H1 (cell line): ENCODE measurements around the gene ZDHHC9. TPM values are rescaled to one million over a fixed set of nuclear protein-coding genes. Genes with fewer than 3 reads are reported as not detected.

Source experiments
- CTCF ChIA-PET: fragments of 300-600 bp; sonication (Branson Sonifier 250); formaldehyde crosslinking; loops from one replicate; lab custom pipeline; 2021; ENCODE audit not compliant: partially characterized antibody; lab: Charles Lee
- POLR2A ChIA-PET: fragments of 300-600 bp; sonication (Branson Sonifier 250); formaldehyde crosslinking; loops from one replicate; lab custom pipeline; 2021; ENCODE audit warnings: inconsistent platforms; ENCODE audit not compliant: partially characterized antibody; lab: Charles Lee
- DNase-seq, 2 experiments: peaks; one replicate each; pipeline versions ENCODE4 v3.0.0 to v3.0.0-alpha.2; 2010 to 2022; ENCODE audit warnings: low spot score in 2 of 2, low read depth in 1 of 2, mixed read lengths in 1 of 2
- FAIRE-seq: peaks from 2 replicates; lab custom pipeline; 2011; peaks lifted over from hg19 to GRCh38; lab: Jason Lieb, UNC
- H2AFZ ChIP-seq: 2 replicates; pipeline ENCODE4 v1.8.1; 2012; ENCODE audit warnings: low read length, inconsistent platforms
- H2AK5ac ChIP-seq: 2 replicates; pipeline ENCODE4 v1.6.1; 2013; ENCODE audit warnings: low read depth, low read length
- H2BK120ac ChIP-seq: replicated peaks from 2 replicates; pipeline ENCODE3; 2013; ENCODE audit warnings: low read depth, low read length, inconsistent platforms
- H2BK12ac ChIP-seq: 2 replicates; pipeline ENCODE4 v1.6.1; 2013; ENCODE audit warnings: low read depth, low read length
- H2BK15ac ChIP-seq: 2 replicates; pipeline ENCODE4 v1.6.1; 2013; ENCODE audit warnings: low read length
- H2BK20ac ChIP-seq: 2 replicates; pipeline ENCODE4 v1.6.1; 2013; ENCODE audit warnings: low read length
- H2BK5ac ChIP-seq: 2 replicates; pipeline ENCODE4 v1.6.1; 2013; ENCODE audit warnings: low read depth, low read length
- H3K14ac ChIP-seq: 2 replicates; pipeline ENCODE4 v1.6.1; 2013; ENCODE audit warnings: inconsistent platforms; ENCODE audit not compliant: insufficient read length
- H3K18ac ChIP-seq: 2 replicates; pipeline ENCODE4 v1.6.1; 2013; ENCODE audit warnings: low read length; ENCODE audit errors: extremely low read depth
- H3K23ac ChIP-seq: 2 replicates; pipeline ENCODE4 v1.6.1; 2013; ENCODE audit warnings: inconsistent platforms; ENCODE audit not compliant: insufficient read length
- H3K23me2 ChIP-seq: 2 replicates; pipeline ENCODE4 v1.6.1; 2013; ENCODE audit warnings: low read depth, low read length
- H3K27ac ChIP-seq: 2 replicates; pipeline ENCODE4 v1.6.1; 2011; ENCODE audit warnings: low read depth, low read length, inconsistent platforms
- H3K27me3 ChIP-seq, 4 experiments: replicated peaks in 1 of 4; 1 replicate in 1 of 4; 2 replicates in 3 of 4; pipeline versions ENCODE4 v1.6.1 to v1.8.1; 2011 to 2013; ENCODE audit warnings: low read length in 3 of 4, mild to moderate bottlenecking in 3 of 4, inconsistent platforms in 2 of 4, mixed read lengths in 2 of 4, moderate library complexity in 1 of 4; ENCODE audit not compliant: control insufficient read depth in 3 of 4, insufficient read depth in 3 of 4; ENCODE audit errors: extremely low read depth in 1 of 4
- H3K36me3 ChIP-seq, 4 experiments: 2 replicates each; pipeline versions ENCODE4 v1.6.1 to v1.8.1; 2011 to 2013; ENCODE audit warnings: mild to moderate bottlenecking in 4 of 4, low read length in 3 of 4, moderate library complexity in 2 of 4, control low read depth in 1 of 4, inconsistent platforms in 1 of 4; ENCODE audit not compliant: insufficient read depth in 4 of 4, control insufficient read depth in 2 of 4
- H3K4ac ChIP-seq: replicated peaks from 2 replicates; pipeline ENCODE3; 2013; ENCODE audit warnings: low read length, low read depth, mixed read lengths, inconsistent platforms; ENCODE audit not compliant: insufficient read length
- H3K4me1 ChIP-seq, 4 experiments: replicated peaks in 1 of 4; 1 replicate in 1 of 4; 2 replicates in 3 of 4; pipeline versions ENCODE4 v1.6.1 to v1.8.1; 2011 to 2013; ENCODE audit warnings: low read length in 3 of 4, inconsistent platforms in 2 of 4, mixed read lengths in 1 of 4; ENCODE audit not compliant: insufficient read depth in 4 of 4, control insufficient read depth in 3 of 4
- H3K4me2 ChIP-seq, 2 experiments: 2 replicates each; pipeline versions ENCODE4 v1.6.1 to v1.8.1; 2011 to 2013; ENCODE audit warnings: low read depth in 2 of 2, low read length in 2 of 2, control low read depth in 1 of 2, inconsistent platforms in 1 of 2, mild to moderate bottlenecking in 1 of 2; ENCODE audit not compliant: insufficient read depth in 1 of 2
- H3K4me3 ChIP-seq, 4 experiments: fragments of 200-600, 300-600 bp in 1 of 4; sonication (generic), shearing (Covaris generic), sonication (Bioruptor Twin) in 1 of 4; 2 replicates each; pipeline versions ENCODE4 v1.5.1 to v1.8.1; 2011 to 2016; ENCODE audit warnings: low read length in 4 of 4, low read depth in 3 of 4, control low read depth in 2 of 4, inconsistent platforms in 2 of 4, mild to moderate bottlenecking in 2 of 4, mixed read lengths in 1 of 4, moderate library complexity in 1 of 4; ENCODE audit not compliant: insufficient read depth in 2 of 4; ENCODE audit errors: extremely low read depth in 1 of 4
- H3K56ac ChIP-seq: replicated peaks from 2 replicates; pipeline ENCODE3; 2013; ENCODE audit warnings: low read depth, mild to moderate bottlenecking, mixed read lengths, low read length, inconsistent platforms; ENCODE audit not compliant: insufficient read length
- H3K79me1 ChIP-seq: 2 replicates; pipeline ENCODE4 v1.6.1; 2013; ENCODE audit warnings: low read depth, low read length, control low read depth
- H3K79me2 ChIP-seq, 2 experiments: 2 replicates each; pipeline versions ENCODE4 v1.6.1 to v1.8.1; 2012 to 2013; ENCODE audit warnings: low read length in 2 of 2, mild to moderate bottlenecking in 2 of 2, inconsistent platforms in 1 of 2; ENCODE audit not compliant: insufficient read depth in 2 of 2, control insufficient read depth in 1 of 2
- H3K9ac ChIP-seq, 4 experiments: replicated peaks in 1 of 4; 1 replicate in 1 of 4; 2 replicates in 3 of 4; pipeline versions ENCODE4 v1.6.1 to v1.8.1; 2011 to 2013; ENCODE audit warnings: low read depth in 3 of 4, low read length in 3 of 4, control low read depth in 2 of 4, mild to moderate bottlenecking in 2 of 4, moderate library complexity in 2 of 4, inconsistent platforms in 1 of 4; ENCODE audit errors: extremely low read depth in 1 of 4
- H3K9me3 ChIP-seq, 2 experiments: 2 replicates each; pipeline versions ENCODE4 v1.6.1 to v1.8.1; 2012 to 2013; ENCODE audit warnings: mild to moderate bottlenecking in 2 of 2, moderate library complexity in 2 of 2, control low read depth in 1 of 2, inconsistent platforms in 1 of 2, low read depth in 1 of 2, low read length in 1 of 2, mixed read lengths in 1 of 2; ENCODE audit not compliant: insufficient read depth in 2 of 2
- H4K20me1 ChIP-seq, 2 experiments: replicated peaks in 1 of 2; 2 replicates each; pipeline versions ENCODE3 to v1.8.1; 2011 to 2013; ENCODE audit warnings: inconsistent platforms in 2 of 2, low read length in 2 of 2, mild to moderate bottlenecking in 1 of 2; ENCODE audit not compliant: insufficient read depth in 2 of 2, control insufficient read depth in 1 of 2
- H4K5ac ChIP-seq: 2 replicates; pipeline ENCODE4 v1.6.1; 2013; ENCODE audit warnings: low read length, low read depth, mixed read lengths, inconsistent platforms; ENCODE audit not compliant: insufficient read length
- H4K8ac ChIP-seq: 2 replicates; pipeline ENCODE4 v1.8.0; 2013; ENCODE audit warnings: mild to moderate bottlenecking, moderate library complexity, low read length, inconsistent platforms; ENCODE audit not compliant: insufficient read depth; ENCODE audit errors: extremely low read depth
- H4K91ac ChIP-seq: replicated peaks from 2 replicates; pipeline ENCODE3; 2013; ENCODE audit warnings: low read length, mixed read lengths, inconsistent platforms; ENCODE audit not compliant: insufficient read length
- TCF12 ChIP-seq: IDR thresholded peaks from 2 replicates; pipeline ENCODE4 v1.6.1; 2011; ENCODE audit warnings: low read depth, mild to moderate bottlenecking, low read length
- WGBS, 2 experiments: shearing (Covaris generic) in 1 of 2; methylation state at CpG; one replicate each; pipeline versions ENCODE4 v1.1.6 to v1.1.7; 2013 to 2015; ENCODE audit warnings: low lambda C conversion rate in 2 of 2, mixed read lengths in 2 of 2, inconsistent platforms in 1 of 2, low coverage in 1 of 2, missing lambda C conversion rate in 1 of 2; ENCODE audit not compliant: insufficient replicate concordance in 2 of 2, insufficient coverage in 1 of 2, insufficient read length in 1 of 2; ENCODE audit errors: extremely low coverage in 1 of 2, missing lambda C conversion rate in 1 of 2; 5-methylcytosine and 5-hydroxymethylcytosine counted together
- polyA plus RNA-seq, 7 experiments: library from polyadenylated mRNA; depleted of rRNA in 3 of 7; stranded (reverse) in 5 of 7; unstranded in 2 of 7; fragments of >200 nt in 5 of 7; fragments of 200-250 nt in 2 of 7; gene quantifications; 1 replicate in 5 of 7; 2 replicates in 1 of 7; 4 replicates in 1 of 7; pipeline versions ENCODE4 v1.2.1 to v1.2.3, GENCODE V29; 2011 to 2013; ENCODE audit warnings: missing spikeins in 2 of 7, mixed read lengths in 2 of 7
- total RNA-seq: library from RNA; stranded (reverse); fragmentation: NEBNext Ultra II Directional; extraction: Animal tissue kit (Norgen Biotek cat#: 25700); gene quantifications from 2 replicates; pipeline ENCODE4 v1.2.1, GENCODE V29; 2021

Gene ZDHHC9
- total and polyA plus RNA-seq, 2 of the 8 experiments (the other 6 are each of a cell fraction or from before 2014, with no cell fraction given): 18.1 to 28.3 TPM

DNA sequence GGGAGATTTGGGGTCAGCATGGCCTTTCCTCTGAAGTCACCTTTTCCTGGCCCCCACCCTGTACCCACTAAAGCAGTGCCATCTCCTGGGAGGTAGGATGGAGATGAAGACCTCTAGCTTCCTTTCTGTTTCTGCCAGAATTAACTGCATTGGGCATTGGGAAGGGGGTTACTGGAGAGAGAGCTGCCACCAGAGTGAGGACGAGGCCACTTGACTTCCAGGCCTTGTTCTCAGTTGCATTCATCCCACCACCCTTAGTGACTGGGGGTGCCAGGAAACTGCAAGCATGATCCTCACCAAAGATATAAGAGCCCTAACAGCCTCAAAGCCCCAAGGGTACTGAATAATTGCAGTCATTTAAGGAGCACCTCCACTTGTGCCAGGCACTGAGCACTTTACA, 48.1 kb downstream of the ZDHHC9 start:
- no peak for TF ChIP-seq TCF12
- TF ChIP-seq, all 59 proteins: peak for 0
- H3K4me1 ChIP-seq: no peaks in the 10 kb centered on the region
- ChIA-PET POLR2A (no interaction called here), CTCF (interaction anchor here (0.7 to 1.3 kb wide), 4 partner anchors 18 to 191 kb away, joined by 3 read pairs; no protein-coding TSS in a partner anchor)
- no peaks in the 10 kb centered on the region for H3K9me3 ChIP-seq
- no peak overlapping the region for H3K23ac ChIP-seq
- no peak overlapping the region for H3K27ac ChIP-seq
- H3K18ac ChIP-seq: no peak overlapping the region
- no peak overlapping the region for H3K4ac ChIP-seq
- no peak overlapping the region for H4K8ac ChIP-seq
- H2AK5ac ChIP-seq: no peak overlapping the region
- no peak overlapping the region for H3K4me3 ChIP-seq
- no peak overlapping the region for H3K9ac ChIP-seq
- no peaks in the 10 kb centered on the region for H3K27me3 ChIP-seq
- 92% methylated on average over 1 of the region's 1 CpG; no CpG with 5 or more reads in 1 of the 2 experiments for WGBS, 2 experiments
- no peaks in the 10 kb centered on the region for H3K23me2 ChIP-seq
- H2AFZ ChIP-seq: no peak overlapping the region
- no peak overlapping the region for H3K56ac ChIP-seq
- no peak overlapping the region for H2BK20ac ChIP-seq
- no peak overlapping the region for H2BK15ac ChIP-seq
- H3K4me2 ChIP-seq: no peak overlapping the region
- H2BK12ac ChIP-seq: no peak overlapping the region
- H3K36me3 ChIP-seq: peaks cover 0 to 4% (median 2%) of the 10 kb centered on the region in 4 experiments; a peak in 2 of 8 replicates
- no peak overlapping the region for H2BK5ac ChIP-seq
- H2BK120ac ChIP-seq: no peak overlapping the region
- H4K91ac ChIP-seq: no peak overlapping the region
- H3K79me1 ChIP-seq: no peaks in the 10 kb centered on the region
- FAIRE-seq: no peak
- H4K20me1 ChIP-seq: no peaks in the 10 kb centered on the region
- H3K79me2 ChIP-seq: no peaks in the 10 kb centered on the region
- DNase-seq: no peak
- H4K5ac ChIP-seq: no peak overlapping the region
- no peak overlapping the region for H3K14ac ChIP-seq
